Ovary (tissue), 9 donors: ENCODE results near the gene LARGE2. TPM values are rescaled to one million over a fixed set of nuclear protein-coding genes. Genes with fewer than 3 reads are reported as not detected.

Experiments used
- DNase-seq, 5 donors: peaks; one replicate each; pipeline ENCODE4 v3.0.0-alpha.2; 2019 to 2020
- H3K27ac ChIP-seq, 2 donors: fragments of 200-600 bp; one replicate each; pipeline versions ENCODE4 v1.5.1 to v1.8.0; 2019 to 2022
- H3K27me3 ChIP-seq: fragments of 200-600 bp; one replicate; pipeline ENCODE4 v1.8.0; 2022
- H3K36me3 ChIP-seq: fragments of 200-600 bp; sonication (generic); one replicate; pipeline ENCODE4 v1.5.1; 2019
- H3K4me1 ChIP-seq: one replicate; pipeline ENCODE4 v1.8.1; 2013; ENCODE audit warnings: mild to moderate bottlenecking, moderate library complexity; ENCODE audit not compliant: insufficient read depth
- H3K4me3 ChIP-seq: fragments of 200-600 bp; sonication (generic); one replicate; pipeline ENCODE4 v1.5.1; 2017
- H3K9me3 ChIP-seq, 2 donors: fragments of 200-600 bp in 1 of 2; sonication (generic) in 1 of 2; one replicate each; pipeline versions ENCODE4 v1.5.1 to v1.8.1; 2013 to 2019; ENCODE audit warnings: mild to moderate bottlenecking in 1 of 2, moderate library complexity in 1 of 2
- EP300 ChIP-seq: sonication (generic); formaldehyde crosslinking; IDR thresholded peaks from one replicate; pipeline ENCODE4 v1.6.1; 2017; ENCODE audit warnings: antibody characterized with exemption
- POLR2A ChIP-seq: fragments of 450-650 bp; IDR thresholded peaks from one replicate; pipeline ENCODE4 v1.6.1; 2017; ENCODE audit warnings: antibody characterized with exemption, mild to moderate bottlenecking, moderate library complexity
- WGBS, 3 donors: extraction: QIAGEN DNeasy Blood & Tissue Kit in 1 of 3; methylation state at CpG; one replicate each; pipeline versions ENCODE4 v1.1.5 to v1.1.7; 2013 to 2017; 5-methylcytosine and 5-hydroxymethylcytosine counted together
- intact Hi-C, 4 donors: fragments of 100-400 bp; cut with DNase I; formaldehyde crosslinking; loops; one replicate each; pipeline versions ENCODE4 v1.11.0 to v1.15.1; 2022 to 2023
- polyA plus RNA-seq, 2 donors: library from polyadenylated mRNA; stranded (reverse); fragments of 200-250 nt in 1 of 2; fragments of 350-450 nt in 1 of 2; fragmentation: Illumina TruSeq in 1 of 2; extraction: RNeasy Lipid Tissue Mini Kit (QIAGEN cat#74804) in 1 of 2; gene quantifications; one replicate each; pipeline ENCODE4 v1.2.3, GENCODE V29; 2013 to 2014
- total RNA-seq, 7 donors: library from RNA; depleted of rRNA in 2 of 7; stranded (reverse); fragments of >200 nt in 2 of 7; fragmentation: NEBNext Ultra II Directional in 3 of 7; extraction: Animal tissue kit (Norgen Biotek cat#: 25700) in 3 of 7; gene quantifications; one replicate each; pipeline versions ENCODE4 v1.1.0 to v1.2.4, GENCODE V29; 2016 to 2023
- TF ChIP-seq, protein P1 (sequence below), 3 donors: fragments of 450-650 bp in 2 of 3; fragments of 200-600 bp in 1 of 3; IDR thresholded peaks; one replicate each; pipeline versions ENCODE4 v1.5.1 to v1.8.0; 2016 to 2022; ENCODE audit warnings: antibody characterized with exemption in 3 of 3, mild to moderate bottlenecking in 1 of 3
- donor health status: DM: no; HTN: no; CAD: no; lungs with moderate emphysema.
- donor health status: DM: no; HTN: no; CAD: no.
- donor health status: Bipolar disorder and iron deficiency.
- donor health status: DM: yes; HTN: yes; CAD: no.
- donor health status: DM: no; HTN: no; CAD: no.
- donor health status: DM: yes; HTN: yes; CAD: no.

The LARGE2 gene
- total and polyA plus RNA-seq, 9 donors: 0.42 to 8.0 (median 3.2) TPM

DNA sequence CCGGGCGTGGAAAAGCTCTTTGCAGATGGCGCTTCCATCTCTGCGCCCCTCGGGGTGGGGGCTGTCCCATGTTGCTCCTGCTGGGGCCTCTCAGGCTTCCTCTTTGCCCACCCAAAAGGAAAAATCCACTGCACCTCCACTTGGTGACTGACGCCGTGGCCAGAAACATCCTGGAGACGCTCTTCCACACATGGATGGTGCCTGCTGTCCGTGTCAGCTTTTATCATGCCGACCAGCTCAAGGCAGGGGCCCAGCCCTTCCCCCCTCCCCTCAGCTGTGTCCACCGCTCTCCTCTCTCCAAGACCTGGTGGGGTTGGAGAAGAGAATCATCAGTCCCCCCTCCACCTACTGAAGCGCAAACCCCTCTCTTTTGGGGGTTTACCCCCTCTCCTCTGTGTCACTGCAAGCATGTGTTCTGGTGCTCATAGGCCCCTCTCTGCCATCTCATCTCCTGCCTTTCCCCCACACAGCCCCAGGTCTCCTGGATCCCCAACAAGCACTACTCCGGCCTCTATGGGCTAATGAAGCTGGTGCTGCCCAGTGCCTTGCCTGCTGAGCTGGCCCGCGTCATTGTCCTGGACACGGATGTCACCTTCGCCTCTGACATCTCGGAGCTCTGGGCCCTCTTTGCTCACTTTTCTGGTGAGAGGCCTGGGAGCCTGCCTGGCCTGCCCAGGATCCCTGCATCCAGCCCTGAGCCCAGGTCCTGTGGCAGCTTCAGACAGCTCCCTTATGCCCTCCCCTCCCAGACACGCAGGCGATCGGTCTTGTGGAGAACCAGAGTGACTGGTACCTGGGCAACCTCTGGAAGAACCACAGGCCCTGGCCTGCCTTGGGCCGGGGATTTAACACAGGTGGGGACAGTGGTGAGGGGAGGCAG is 1.8 kb downstream of the LARGE2 start:
- Histone ChIP-seq H3K4me3 (no peak overlapping the region), H3K27me3 (no peaks in the 10 kb centered on the region), H3K9me3 (no peaks in the 10 kb centered on the region), H3K36me3 (no peaks in the 10 kb centered on the region), H3K4me1 (peaks cover 2% of the 10 kb centered on the region), H3K27ac (no peak overlapping the region)
- TF ChIP-seq EP300: no peak
- no peak for TF ChIP-seq POLR2A
- TF ChIP-seq, protein P1, sequence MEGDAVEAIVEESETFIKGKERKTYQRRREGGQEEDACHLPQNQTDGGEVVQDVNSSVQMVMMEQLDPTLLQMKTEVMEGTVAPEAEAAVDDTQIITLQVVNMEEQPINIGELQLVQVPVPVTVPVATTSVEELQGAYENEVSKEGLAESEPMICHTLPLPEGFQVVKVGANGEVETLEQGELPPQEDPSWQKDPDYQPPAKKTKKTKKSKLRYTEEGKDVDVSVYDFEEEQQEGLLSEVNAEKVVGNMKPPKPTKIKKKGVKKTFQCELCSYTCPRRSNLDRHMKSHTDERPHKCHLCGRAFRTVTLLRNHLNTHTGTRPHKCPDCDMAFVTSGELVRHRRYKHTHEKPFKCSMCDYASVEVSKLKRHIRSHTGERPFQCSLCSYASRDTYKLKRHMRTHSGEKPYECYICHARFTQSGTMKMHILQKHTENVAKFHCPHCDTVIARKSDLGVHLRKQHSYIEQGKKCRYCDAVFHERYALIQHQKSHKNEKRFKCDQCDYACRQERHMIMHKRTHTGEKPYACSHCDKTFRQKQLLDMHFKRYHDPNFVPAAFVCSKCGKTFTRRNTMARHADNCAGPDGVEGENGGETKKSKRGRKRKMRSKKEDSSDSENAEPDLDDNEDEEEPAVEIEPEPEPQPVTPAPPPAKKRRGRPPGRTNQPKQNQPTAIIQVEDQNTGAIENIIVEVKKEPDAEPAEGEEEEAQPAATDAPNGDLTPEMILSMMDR (IDR thresholded peaks at IDR 0.05): no peak
- DNase-seq: peak; percentile 10 to 34 (median 19)
- WGBS, 3 donors: 85 to 87% (median 86%) methylated on average over 21 to 22 of the region's 22 CpGs
- intact Hi-C loops: no loop called here

DNA sequence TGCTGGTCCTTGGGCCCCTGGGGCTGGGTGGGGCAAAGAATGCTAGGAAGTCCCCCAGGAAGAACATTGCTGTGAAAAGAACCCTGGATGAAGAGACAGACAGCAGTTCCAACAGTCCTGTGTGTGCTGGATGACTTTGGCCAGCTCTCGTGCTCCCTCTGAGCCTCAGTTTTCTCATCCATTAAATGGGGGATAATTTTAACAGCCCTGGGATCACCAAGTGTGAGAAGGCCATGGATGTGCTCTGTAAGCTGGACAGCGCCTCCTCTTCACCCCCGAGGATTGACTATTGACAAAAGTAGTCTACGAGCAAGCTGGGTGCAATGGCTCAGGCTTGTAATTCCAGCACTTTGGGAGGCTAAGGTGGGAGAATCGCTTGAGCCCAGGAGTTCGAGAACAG is 2.5 kb downstream of the LARGE2 start:
- no peaks in the 10 kb centered on the region for H3K9me3 ChIP-seq
- no peaks in the 10 kb centered on the region for H3K27me3 ChIP-seq
- no peak for DNase-seq
- 90 to 92% (median 91%) methylated on average over 6 of the region's 6 CpGs for WGBS, 3 donors
- H3K4me3 ChIP-seq: no peak overlapping the region
- intact Hi-C loops: no loop called here
- TF ChIP-seq POLR2A (no peak), EP300 (no peak)
- TF ChIP-seq, protein P1 (IDR thresholded peaks at IDR 0.05): no peak
- peaks cover 2% of the 10 kb centered on the region for H3K4me1 ChIP-seq
- H3K36me3 ChIP-seq: no peaks in the 10 kb centered on the region
- no peak overlapping the region for H3K27ac ChIP-seq

DNA sequence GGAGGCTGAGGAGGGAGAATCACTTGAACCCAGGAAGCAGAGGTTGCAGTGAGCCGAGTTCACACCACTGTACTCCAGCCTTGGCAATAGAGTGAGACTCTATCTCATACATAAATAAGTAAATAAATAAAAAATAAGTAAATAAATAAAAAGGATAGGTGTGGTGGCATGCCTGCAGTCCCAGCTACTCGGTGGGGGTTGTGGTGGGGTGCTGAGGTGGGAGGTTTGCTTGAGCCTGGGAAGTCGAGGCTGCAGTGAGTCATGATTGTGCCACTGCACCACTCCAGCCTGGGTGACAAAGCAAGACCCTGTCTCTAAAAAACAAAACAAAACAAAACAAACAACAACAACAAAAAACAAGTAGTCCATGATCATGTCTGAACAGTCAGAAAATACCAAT is 3.1 kb downstream of the LARGE2 start:
- no peaks in the 10 kb centered on the region for H3K27me3 ChIP-seq
- no peaks in the 10 kb centered on the region for H3K9me3 ChIP-seq
- DNase-seq: no peak
- no peaks in the 10 kb centered on the region for H3K36me3 ChIP-seq
- peaks cover 2% of the 10 kb centered on the region for H3K4me1 ChIP-seq
- 83 to 92% (median 89%) methylated on average over 3 of the region's 3 CpGs for WGBS, 3 donors
- intact Hi-C loops: no loop called here
- TF ChIP-seq POLR2A (no peak), EP300 (no peak)
- TF ChIP-seq, protein P1 (IDR thresholded peaks at IDR 0.05): no peak
- no peak overlapping the region for H3K27ac ChIP-seq
- no peak overlapping the region for H3K4me3 ChIP-seq

DNA sequence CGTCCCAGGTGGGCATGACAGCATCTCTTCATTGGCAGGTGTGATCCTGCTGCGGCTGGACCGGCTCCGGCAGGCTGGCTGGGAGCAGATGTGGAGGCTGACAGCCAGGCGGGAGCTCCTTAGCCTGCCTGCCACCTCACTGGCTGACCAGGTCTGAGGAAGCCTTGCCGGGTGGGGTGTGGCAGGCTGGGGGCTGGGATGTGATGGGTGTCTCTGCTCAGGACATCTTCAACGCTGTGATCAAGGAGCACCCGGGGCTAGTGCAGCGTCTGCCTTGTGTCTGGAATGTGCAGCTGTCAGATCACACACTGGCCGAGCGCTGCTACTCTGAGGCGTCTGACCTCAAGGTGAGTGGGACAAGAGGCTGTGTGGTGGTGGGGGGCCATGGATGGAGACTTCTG is 3.5 kb downstream of the LARGE2 start:
- H3K4me3 ChIP-seq: no peak overlapping the region
- whole genome bisulfite sequencing, 3 donors: 46 to 64% (median 55%) methylated on average over 12 of the region's 12 CpGs
- DNase-seq: peak in 2 of 5 donors; percentile 13 to 15
- H3K27me3 ChIP-seq: no peaks in the 10 kb centered on the region
- H3K27ac ChIP-seq: no peak overlapping the region
- TF ChIP-seq EP300 (no peak), POLR2A (no peak)
- TF ChIP-seq, protein P1 (IDR thresholded peaks at IDR 0.05): no peak
- no peaks in the 10 kb centered on the region for H3K36me3 ChIP-seq
- intact Hi-C loops: no loop called here
- H3K4me1 ChIP-seq: peaks cover 2% of the 10 kb centered on the region
- H3K9me3 ChIP-seq: no peaks in the 10 kb centered on the region
